H54 (cell line): Measurements from ENCODE around the gene CBFA2T3.
A peak's percentile ranks its signal among the peaks of the same experiment; 100 is the strongest.
"Not testable (repeated sequence)": the region's sequence is repeated elsewhere in the genome, so short reads cannot be mapped to it uniquely, and the experiment has no call there.

Experiments used
- DNase-seq: peaks from one replicate; pipeline ENCODE4 v3.0.0; 2011; ENCODE audit warnings: low spot score, mixed read lengths; ENCODE audit not compliant: insufficient read length
- FAIRE-seq: peaks from 3 replicates; lab custom pipeline; 2011; peaks lifted over from hg19 to GRCh38; lab: Jason Lieb, UNC
- POLR2A ChIP-seq: IDR thresholded peaks from 2 replicates; pipeline ENCODE4 v1.6.1; 2011; ENCODE audit warnings: low read depth, mild to moderate bottlenecking, low read length

Gene CBFA2T3

GRCh38 chr16:88923450-88923849 lies 53.6 kb downstream of the CBFA2T3 start:
- TF ChIP-seq POLR2A: no peak
- FAIRE-seq: no peak
- DNase-seq: no peak

- no peak for TF ChIP-seq POLR2A
- FAIRE-seq (no peak), DNase-seq (no peak)
These were observed 54.1 kb downstream of the CBFA2T3 start for GRCh38 chr16:88922826-88923410.

GRCh38 chr16:88922114-88922825 lies 54.7 kb downstream of the CBFA2T3 start:
- peak; percentile 91 for DNase-seq
- TF ChIP-seq POLR2A: no peak
- FAIRE-seq: no peak

- DNase-seq (no peak), FAIRE-seq (no peak)
- TF ChIP-seq POLR2A: no peak
These were observed 55.4 kb downstream of the CBFA2T3 start for GRCh38 chr16:88921591-88921990.

- DNase-seq (peak; percentile 69), FAIRE-seq (no peak)
- TF ChIP-seq POLR2A: no peak
These were observed 56.1 kb downstream of the CBFA2T3 start for GRCh38 chr16:88920618-88921590.

GRCh38 chr16:88919936-88920335 lies 57.1 kb downstream of the CBFA2T3 start:
- FAIRE-seq (no peak), DNase-seq (no peak)
- no peak for TF ChIP-seq POLR2A

GRCh38 chr16:88918896-88919295 lies 58.1 kb downstream of the CBFA2T3 start:
- not testable (repeated sequence) for FAIRE-seq, DNase-seq

- DNase-seq (no peak), FAIRE-seq (no peak)
- TF ChIP-seq POLR2A: no peak
These were observed 58.9 kb downstream of the CBFA2T3 start for GRCh38 chr16:88917915-88918627.

- FAIRE-seq (no peak), DNase-seq (no peak)
- no peak for TF ChIP-seq POLR2A
These were observed 59.7 kb downstream of the CBFA2T3 start for GRCh38 chr16:88917146-88917914.

GRCh38 chr16:88915639-88916327 lies 61.2 kb downstream of the CBFA2T3 start:
- FAIRE-seq: no peak
- TF ChIP-seq POLR2A: no peak

GRCh38 chr16:88914750-88915368 lies 62.1 kb downstream of the CBFA2T3 start:
- FAIRE-seq (no peak), DNase-seq (no peak)
- no peak for TF ChIP-seq POLR2A

More at GRCh38 chr16:88915639-88916327, 61.2 kb downstream of the CBFA2T3 start:
- no peak for DNase-seq

- TF ChIP-seq POLR2A: no peak
- FAIRE-seq (no peak), DNase-seq (no peak)
These were observed 63.1 kb downstream of the CBFA2T3 start for GRCh38 chr16:88913870-88914269.
